Measurements from ENCODE around the gene SIGLEC14. TPM values are rescaled to one million over a fixed set of nuclear protein-coding genes. Genes with fewer than 3 reads are reported as not detected.
"Not testable (repeated sequence)": the region's sequence is repeated elsewhere in the genome, so short reads cannot be mapped to it uniquely, and the experiment has no call there.

Gene SIGLEC14
- total RNA-seq, 1 donor, result 28.4 TPM

- Histone ChIP-seq H3K4me1 (ENCODE audit: insufficient read depth, low read length) (peaks cover 6% of the 10 kb centered on the region), H3K27me3 (ENCODE audit: insufficient read depth, low read length) (peaks cover 39% of the 10 kb centered on the region), H3K9me3 (ENCODE audit: low read depth, low read length) (no peaks in the 10 kb centered on the region), H3K4me3 (ENCODE audit: low read length) (no peak overlapping the region)
These were observed 41.4 kb upstream of the SIGLEC14 start for GRCh38 chr19:51687791-51688670.

GRCh38 chr19:51686171-51686570 lies 39.5 kb upstream of the SIGLEC14 start:
- Histone ChIP-seq H3K9me3 (ENCODE audit: low read depth, low read length) (no peaks in the 10 kb centered on the region), H3K4me1 (ENCODE audit: insufficient read depth, low read length) (peaks cover 6% of the 10 kb centered on the region), H3K4me3 (ENCODE audit: low read length) (no peak overlapping the region), H3K27me3 (ENCODE audit: insufficient read depth, low read length) (peaks cover 39% of the 10 kb centered on the region)

- Histone ChIP-seq H3K4me3 (ENCODE audit: low read length) (no peak overlapping the region), H3K9me3 (ENCODE audit: low read depth, low read length) (no peaks in the 10 kb centered on the region), H3K4me1 (ENCODE audit: insufficient read depth, low read length) (no peaks in the 10 kb centered on the region), H3K27me3 (ENCODE audit: insufficient read depth, low read length) (peaks cover 42% of the 10 kb centered on the region)
These were observed 34.8 kb upstream of the SIGLEC14 start for GRCh38 chr19:51681286-51681941.

GRCh38 chr19:51680474-51680873 lies 33.8 kb upstream of the SIGLEC14 start:
- no peaks in the 10 kb centered on the region for H3K4me1 ChIP-seq (ENCODE audit: insufficient read depth, low read length)
- H3K4me3 ChIP-seq (ENCODE audit: low read length), result no peak overlapping the region
- H3K27me3 ChIP-seq (ENCODE audit: insufficient read depth, low read length), result peaks cover 35% of the 10 kb centered on the region
- H3K9me3 ChIP-seq (ENCODE audit: low read depth, low read length), result no peaks in the 10 kb centered on the region

- H3K27me3 ChIP-seq (ENCODE audit: insufficient read depth, low read length), result peaks cover 32% of the 10 kb centered on the region
- H3K9me3 ChIP-seq (ENCODE audit: low read depth, low read length), result no peaks in the 10 kb centered on the region
- H3K4me1 ChIP-seq (ENCODE audit: insufficient read depth, low read length), result no peaks in the 10 kb centered on the region
- H3K4me3 ChIP-seq (ENCODE audit: low read length), result no peak overlapping the region
These were observed 30.0 kb upstream of the SIGLEC14 start for GRCh38 chr19:51676566-51677083.

- not testable (repeated sequence) for H3K4me1 ChIP-seq (ENCODE audit: insufficient read depth, low read length); H3K9me3 ChIP-seq (ENCODE audit: low read depth, low read length); H3K4me3 ChIP-seq (ENCODE audit: low read length)
- H3K27me3 ChIP-seq (ENCODE audit: insufficient read depth, low read length), result peaks cover 38% of the 10 kb centered on the region
These were observed 29.4 kb upstream of the SIGLEC14 start for GRCh38 chr19:51675911-51676565.

- peaks cover 14% of the 10 kb centered on the region for H3K4me1 ChIP-seq (ENCODE audit: insufficient read depth, low read length)
- H3K9me3 ChIP-seq (ENCODE audit: low read depth, low read length), result no peaks in the 10 kb centered on the region
- H3K27me3 ChIP-seq (ENCODE audit: insufficient read depth, low read length), result peaks cover 63% of the 10 kb centered on the region
- H3K4me3 ChIP-seq (ENCODE audit: low read length), result no peak overlapping the region
These were observed 21.6 kb upstream of the SIGLEC14 start for GRCh38 chr19:51668216-51668615.

GRCh38 chr19:51664997-51665396 lies 18.4 kb upstream of the SIGLEC14 start:
- no peaks in the 10 kb centered on the region for H3K9me3 ChIP-seq (ENCODE audit: low read depth, low read length)
- no peak overlapping the region for H3K4me3 ChIP-seq (ENCODE audit: low read length)
- peaks cover 14% of the 10 kb centered on the region for H3K4me1 ChIP-seq (ENCODE audit: insufficient read depth, low read length)
- H3K27me3 ChIP-seq (ENCODE audit: insufficient read depth, low read length), result peaks cover 48% of the 10 kb centered on the region

- Histone ChIP-seq H3K4me1 (ENCODE audit: insufficient read depth, low read length) (peaks cover 14% of the 10 kb centered on the region), H3K27me3 (ENCODE audit: insufficient read depth, low read length) (peaks cover 47% of the 10 kb centered on the region), H3K4me3 (ENCODE audit: low read length) (no peak overlapping the region), H3K9me3 (ENCODE audit: low read depth, low read length) (no peaks in the 10 kb centered on the region)
These were observed 17.5 kb upstream of the SIGLEC14 start for GRCh38 chr19:51664131-51664530.

GRCh38 chr19:51663650-51664049 lies 17.0 kb upstream of the SIGLEC14 start:
- Histone ChIP-seq H3K4me1 (ENCODE audit: insufficient read depth, low read length) (peaks cover 11% of the 10 kb centered on the region), H3K27me3 (ENCODE audit: insufficient read depth, low read length) (peaks cover 47% of the 10 kb centered on the region), H3K4me3 (ENCODE audit: low read length) (no peak overlapping the region), H3K9me3 (ENCODE audit: low read depth, low read length) (no peaks in the 10 kb centered on the region)

GRCh38 chr19:51660975-51661600 lies 14.5 kb upstream of the SIGLEC14 start:
- Histone ChIP-seq H3K4me3 (ENCODE audit: low read length) (no peak overlapping the region), H3K4me1 (ENCODE audit: insufficient read depth, low read length) (peaks cover 13% of the 10 kb centered on the region), H3K27me3 (ENCODE audit: insufficient read depth, low read length) (peaks cover 35% of the 10 kb centered on the region), H3K9me3 (ENCODE audit: low read depth, low read length) (no peaks in the 10 kb centered on the region)

- peaks cover 53% of the 10 kb centered on the region for H3K4me1 ChIP-seq (ENCODE audit: insufficient read depth, low read length)
- H3K9me3 ChIP-seq (ENCODE audit: low read depth, low read length), result no peaks in the 10 kb centered on the region
- no peak overlapping the region for H3K4me3 ChIP-seq (ENCODE audit: low read length)
- H3K27me3 ChIP-seq (ENCODE audit: insufficient read depth, low read length), result no peaks in the 10 kb centered on the region
These were observed 8.2 kb upstream of the SIGLEC14 start for GRCh38 chr19:51654783-51655182.

- peaks cover 60% of the 10 kb centered on the region for H3K4me1 ChIP-seq (ENCODE audit: insufficient read depth, low read length)
These were observed 6.5 kb upstream of the SIGLEC14 start for GRCh38 chr19:51653162-51653561.

GRCh38 chr19:51652266-51652665 lies 5.6 kb upstream of the SIGLEC14 start:
- Histone ChIP-seq H3K4me3 (ENCODE audit: low read length) (no peak overlapping the region), H3K4me1 (ENCODE audit: insufficient read depth, low read length) (peaks cover 63% of the 10 kb centered on the region), H3K9me3 (ENCODE audit: low read depth, low read length) (no peaks in the 10 kb centered on the region), H3K27me3 (ENCODE audit: insufficient read depth, low read length) (no peaks in the 10 kb centered on the region)

More at GRCh38 chr19:51653162-51653561, 6.5 kb upstream of the SIGLEC14 start:
- H3K27me3 ChIP-seq (ENCODE audit: insufficient read depth, low read length), result no peaks in the 10 kb centered on the region
- H3K9me3 ChIP-seq (ENCODE audit: low read depth, low read length), result no peaks in the 10 kb centered on the region
- H3K4me3 ChIP-seq (ENCODE audit: low read length), result no peak overlapping the region
